Endodermal cell (in vitro differentiated cells): ENCODE data around the gene RAB4B. TPM values are rescaled to one million over a fixed set of nuclear protein-coding genes. Genes with fewer than 3 reads are reported as not detected.
"Not testable (repeated sequence)": the region's sequence is repeated elsewhere in the genome, so short reads cannot be mapped to it uniquely, and the experiment has no call there.

Experiments
- DNase-seq: peaks from one replicate; pipeline ENCODE4 v3.0.0-alpha.2; 2017
- H3K27ac ChIP-seq: 2 replicates; pipeline ENCODE4 v1.5.1; 2013; ENCODE audit warnings: mild to moderate bottlenecking, low read depth, low read length, moderate library complexity
- H3K27me3 ChIP-seq: 2 replicates; pipeline ENCODE4 v1.6.1; 2013; ENCODE audit warnings: mild to moderate bottlenecking, low read length, moderate library complexity; ENCODE audit not compliant: insufficient read depth, control insufficient read depth, poor library complexity, severe bottlenecking
- H3K36me3 ChIP-seq: 2 replicates; pipeline ENCODE4 v1.7.0; 2013; ENCODE audit warnings: mild to moderate bottlenecking, low read length, moderate library complexity; ENCODE audit not compliant: control insufficient read depth, insufficient read depth
- H3K4me1 ChIP-seq: one replicate; pipeline ENCODE4 v1.7.0; 2013; ENCODE audit warnings: low read length; ENCODE audit not compliant: control insufficient read depth, insufficient read depth
- H3K4me3 ChIP-seq: 2 replicates; pipeline ENCODE4 v1.5.1; 2013; ENCODE audit warnings: mild to moderate bottlenecking, low read length, moderate library complexity
- H3K9ac ChIP-seq: 2 replicates; pipeline ENCODE4 v1.6.1; 2013; ENCODE audit warnings: mild to moderate bottlenecking, low read length, moderate library complexity; ENCODE audit not compliant: poor library complexity, severe bottlenecking; ENCODE audit errors: extremely low read depth
- H3K9me3 ChIP-seq: 2 replicates; pipeline ENCODE4 v1.6.1; 2013; ENCODE audit warnings: mild to moderate bottlenecking, low read length, moderate library complexity; ENCODE audit not compliant: control insufficient read depth
- H3K27ac Mint-ChIP-seq: 2 replicates; pipeline ENCODE4 v1.8.0; 2020; ENCODE audit warnings: mixed read lengths
- H3K27me3 Mint-ChIP-seq: 2 replicates; pipeline ENCODE4 v1.8.0; 2021; ENCODE audit warnings: mild to moderate bottlenecking, mixed read lengths; ENCODE audit not compliant: insufficient read depth
- H3K36me3 Mint-ChIP-seq: 2 replicates; pipeline ENCODE4 v1.8.0; 2020; ENCODE audit warnings: low read depth, mixed read lengths
- H3K4me1 Mint-ChIP-seq: 2 replicates; pipeline ENCODE4 v1.8.0; 2020; ENCODE audit warnings: mixed read lengths
- H3K4me3 Mint-ChIP-seq: 2 replicates; pipeline ENCODE4 v1.8.0; 2020; ENCODE audit warnings: mild to moderate bottlenecking, moderate library complexity, mixed read lengths
- H3K9me3 Mint-ChIP-seq: 2 replicates; pipeline ENCODE4 v1.8.0; 2020; ENCODE audit warnings: mild to moderate bottlenecking, mixed read lengths
- WGBS, 2 experiments: methylation state at CpG; one replicate each; pipeline versions ENCODE4 v1.1.5 to v1.1.7; 2013; ENCODE audit warnings: missing lambda C conversion rate in 2 of 2, mixed read lengths in 1 of 2; ENCODE audit not compliant: insufficient coverage in 1 of 2, insufficient read length in 1 of 2; 5-methylcytosine and 5-hydroxymethylcytosine counted together
- total RNA-seq, 2 donors: library from RNA; stranded (reverse); fragmentation: NEBNext Ultra II Directional in 1 of 2; extraction: Animal tissue kit (Norgen Biotek cat#: 25700) in 1 of 2; gene quantifications; 2 replicates in 1 of 2; 3 replicates in 1 of 2; pipeline ENCODE4 v1.2.1, GENCODE V29; 2021
- TF ChIP-seq, protein P1 (sequence below): fragments of 200-600 bp; sonication (generic); conservative IDR thresholded peaks from 2 replicates; pipeline ENCODE4 v1.5.0; 2021; ENCODE audit warnings: antibody characterized with exemption, mild to moderate bottlenecking

The RAB4B gene
- total RNA-seq, 2 donors from 2014 or later = 29.2 to 34.1 TPM

DNA sequence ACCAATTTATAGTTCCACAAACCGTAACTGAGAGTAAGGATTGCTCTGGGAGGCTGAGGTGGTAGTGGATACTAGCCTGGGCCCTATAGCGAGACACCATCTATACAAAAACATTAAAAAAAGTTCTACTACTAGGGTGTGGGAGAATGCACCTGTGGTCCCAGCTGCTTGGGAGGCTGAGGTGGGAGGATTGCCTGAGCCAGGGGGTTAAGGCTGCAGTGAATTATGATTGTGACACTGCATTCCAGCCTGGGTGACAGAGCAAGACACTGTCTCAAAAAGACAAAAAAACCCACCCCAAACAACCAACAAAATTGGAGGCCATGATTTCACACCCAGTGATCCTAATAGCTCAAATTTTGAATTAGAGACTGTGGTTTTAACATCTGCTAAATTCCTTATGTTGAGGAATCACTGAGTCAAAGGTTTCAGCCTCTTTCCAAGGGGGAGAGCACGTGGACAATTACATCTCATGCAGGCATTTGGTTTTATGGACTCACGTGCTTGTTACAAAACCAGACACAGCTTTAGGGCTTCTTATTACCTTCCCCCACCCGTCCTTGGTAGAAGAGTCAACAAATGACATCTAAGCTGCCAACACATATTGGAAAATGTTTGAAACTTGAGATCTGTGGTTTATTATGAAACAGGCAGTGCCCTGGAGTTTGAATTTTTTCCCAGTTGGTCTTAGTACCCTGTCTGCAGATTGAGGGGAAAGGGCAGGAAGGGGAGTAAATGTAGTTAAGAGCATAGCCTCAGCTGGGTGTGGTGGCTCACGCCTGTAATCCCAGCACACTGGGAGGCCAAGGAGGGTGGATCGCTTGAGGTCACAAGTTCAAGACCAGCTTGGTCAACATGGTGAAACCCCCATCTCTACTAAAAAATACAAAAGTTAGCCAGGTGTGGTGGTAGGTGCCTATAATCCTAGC is 53.7 kb downstream of the RAB4B start:
- no peak overlapping the region for H3K4me3 ChIP-seq
- H3K9me3 ChIP-seq = no peaks in the 10 kb centered on the region
- H3K4me1 Mint-ChIP-seq = no peaks in the 10 kb centered on the region
- WGBS, 2 experiments = 69 to 92% methylated on average over 3 to 5 of the region's 7 CpGs
- H3K27ac ChIP-seq = no peak overlapping the region
- H3K9ac ChIP-seq = no peak overlapping the region
- no peaks in the 10 kb centered on the region for H3K4me1 ChIP-seq
- H3K4me3 Mint-ChIP-seq = no peak overlapping the region
- H3K9me3 Mint-ChIP-seq = no peaks in the 10 kb centered on the region
- no peaks in the 10 kb centered on the region for H3K27me3 ChIP-seq
- DNase-seq = peak; percentile 13
- H3K36me3 ChIP-seq = no peaks in the 10 kb centered on the region
- TF ChIP-seq, protein P1, sequence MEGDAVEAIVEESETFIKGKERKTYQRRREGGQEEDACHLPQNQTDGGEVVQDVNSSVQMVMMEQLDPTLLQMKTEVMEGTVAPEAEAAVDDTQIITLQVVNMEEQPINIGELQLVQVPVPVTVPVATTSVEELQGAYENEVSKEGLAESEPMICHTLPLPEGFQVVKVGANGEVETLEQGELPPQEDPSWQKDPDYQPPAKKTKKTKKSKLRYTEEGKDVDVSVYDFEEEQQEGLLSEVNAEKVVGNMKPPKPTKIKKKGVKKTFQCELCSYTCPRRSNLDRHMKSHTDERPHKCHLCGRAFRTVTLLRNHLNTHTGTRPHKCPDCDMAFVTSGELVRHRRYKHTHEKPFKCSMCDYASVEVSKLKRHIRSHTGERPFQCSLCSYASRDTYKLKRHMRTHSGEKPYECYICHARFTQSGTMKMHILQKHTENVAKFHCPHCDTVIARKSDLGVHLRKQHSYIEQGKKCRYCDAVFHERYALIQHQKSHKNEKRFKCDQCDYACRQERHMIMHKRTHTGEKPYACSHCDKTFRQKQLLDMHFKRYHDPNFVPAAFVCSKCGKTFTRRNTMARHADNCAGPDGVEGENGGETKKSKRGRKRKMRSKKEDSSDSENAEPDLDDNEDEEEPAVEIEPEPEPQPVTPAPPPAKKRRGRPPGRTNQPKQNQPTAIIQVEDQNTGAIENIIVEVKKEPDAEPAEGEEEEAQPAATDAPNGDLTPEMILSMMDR = no peak
- no peak overlapping the region for H3K27ac Mint-ChIP-seq
- no peaks in the 10 kb centered on the region for H3K36me3 Mint-ChIP-seq
- H3K27me3 Mint-ChIP-seq = peaks cover 24% of the 10 kb centered on the region

DNA sequence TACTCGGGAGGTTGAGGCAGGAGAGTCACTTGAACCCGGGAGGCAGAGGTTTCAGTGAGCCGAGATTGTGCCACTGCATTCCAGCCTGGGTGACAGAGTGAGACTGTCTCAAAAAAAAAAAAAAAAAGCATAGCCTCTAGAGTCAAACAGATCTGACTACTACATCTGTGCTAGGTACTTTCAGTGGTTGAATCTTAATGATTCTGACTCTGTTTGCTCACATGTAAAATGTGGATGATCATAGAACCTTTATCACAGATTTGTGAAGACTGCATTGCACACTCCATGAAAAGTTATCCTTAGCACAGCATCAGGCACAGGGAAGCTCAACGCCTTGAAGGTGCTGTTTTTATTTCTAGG is 54.4 kb downstream of the RAB4B start:
- not testable (repeated sequence) for H3K27ac ChIP-seq

DNA sequence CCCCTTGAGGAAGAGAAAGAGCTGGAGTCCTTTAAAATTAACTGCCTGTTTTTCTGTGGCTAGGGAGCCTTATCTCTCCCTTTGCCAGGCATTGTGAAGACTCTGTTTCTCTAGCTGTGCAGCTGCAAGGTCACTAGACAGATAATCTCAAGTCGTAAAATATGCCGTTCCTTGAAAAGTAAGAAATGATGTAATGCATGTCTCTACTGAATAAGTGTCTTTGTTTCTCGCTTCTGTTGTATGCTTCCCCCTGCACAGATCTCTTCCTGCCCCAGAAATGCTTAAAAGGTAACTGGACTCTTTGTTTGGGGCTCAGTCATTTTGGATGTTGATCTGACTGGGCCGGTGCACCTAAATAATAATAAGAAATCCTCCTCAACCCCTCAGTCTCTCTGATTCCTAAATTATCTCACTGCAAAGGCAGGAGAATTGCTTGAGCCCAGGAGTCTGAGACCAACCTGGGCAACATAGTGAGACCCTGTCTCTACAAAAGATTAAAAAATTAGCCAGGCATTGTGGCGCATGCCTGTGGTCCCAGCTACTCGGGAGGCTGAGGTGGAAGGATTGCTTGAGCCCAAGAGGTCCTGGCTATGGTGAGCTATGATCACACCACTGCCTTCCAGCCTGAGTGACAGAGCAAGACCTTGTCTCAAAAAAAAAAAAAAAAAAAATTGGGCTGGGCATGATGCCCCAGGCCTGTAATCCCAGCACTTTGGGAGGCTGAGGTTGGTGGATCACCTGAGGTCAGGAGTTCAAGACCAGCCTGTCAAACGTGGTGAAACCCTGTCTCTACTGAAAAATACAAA is 55.9 kb downstream of the RAB4B start:
- H3K4me3 ChIP-seq, H3K36me3 ChIP-seq, H3K9ac ChIP-seq, H3K9me3 ChIP-seq, H3K27ac ChIP-seq, H3K9me3 Mint-ChIP-seq, H3K4me1 Mint-ChIP-seq, H3K4me1 ChIP-seq, DNase-seq, H3K4me3 Mint-ChIP-seq, H3K27me3 ChIP-seq, H3K36me3 Mint-ChIP-seq, H3K27ac Mint-ChIP-seq: not testable (repeated sequence)
- 81% methylated on average over 5 of the region's 7 CpGs; no CpG with 5 or more reads in 1 of the 2 experiments for WGBS, 2 experiments
- H3K27me3 Mint-ChIP-seq = peaks cover 28% of the 10 kb centered on the region

More for the DNA sequence above, 54.4 kb downstream of the RAB4B start:
- not testable (repeated sequence) for H3K4me3 ChIP-seq, H3K36me3 Mint-ChIP-seq, DNase-seq, H3K4me3 Mint-ChIP-seq, H3K4me1 ChIP-seq, H3K4me1 Mint-ChIP-seq, H3K9me3 Mint-ChIP-seq, H3K27ac Mint-ChIP-seq, H3K9me3 ChIP-seq, H3K27me3 ChIP-seq, H3K36me3 ChIP-seq, H3K9ac ChIP-seq
- peaks cover 31% of the 10 kb centered on the region for H3K27me3 Mint-ChIP-seq
- 67 to 81% methylated on average over 1 to 3 of the region's 4 CpGs for WGBS, 2 experiments
